Measurements from ENCODE around the gene SYNE3.

- TF ChIP-seq CTCF (optimal IDR thresholded peaks at IDR 0.05 in 1 of 3, IDR thresholded peaks at IDR 0.05 in 1 of 3, conservative IDR thresholded peaks at IDR 0.05 in 1 of 3; ENCODE audit: extremely low read depth in 1 of 3, insufficient read depth in 2 of 3, low read length in 3 of 3) = no peak
- no peak for TF ChIP-seq EZH2 (IDR thresholded peaks at IDR 0.05; ENCODE audit: low read length)
Observed at GRCh38 chr14:95555053-95555452, 38.6 kb upstream of the SYNE3 start.
